Measurements from ENCODE around the gene MAFG.

Gene MAFG

DNA sequence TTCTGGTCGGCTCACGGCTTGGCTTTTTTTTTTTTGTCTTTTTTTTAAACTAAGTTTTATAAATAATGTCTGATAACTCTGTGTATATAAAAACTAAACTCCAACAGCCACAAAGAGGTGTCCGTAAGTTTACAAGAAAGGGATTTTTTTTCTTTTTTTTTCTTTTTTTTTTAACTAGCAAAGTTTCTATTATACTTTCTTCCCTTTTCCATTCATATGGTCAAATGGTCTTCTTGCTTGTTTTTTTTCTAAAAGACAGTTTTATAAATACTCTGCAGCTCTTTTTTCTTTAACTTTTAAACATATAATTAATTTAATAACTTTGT is 6.0 kb downstream of the MAFG start:
- H3K27ac ChIP-seq: no peak overlapping the region
- TF ChIP-seq, protein P1, sequence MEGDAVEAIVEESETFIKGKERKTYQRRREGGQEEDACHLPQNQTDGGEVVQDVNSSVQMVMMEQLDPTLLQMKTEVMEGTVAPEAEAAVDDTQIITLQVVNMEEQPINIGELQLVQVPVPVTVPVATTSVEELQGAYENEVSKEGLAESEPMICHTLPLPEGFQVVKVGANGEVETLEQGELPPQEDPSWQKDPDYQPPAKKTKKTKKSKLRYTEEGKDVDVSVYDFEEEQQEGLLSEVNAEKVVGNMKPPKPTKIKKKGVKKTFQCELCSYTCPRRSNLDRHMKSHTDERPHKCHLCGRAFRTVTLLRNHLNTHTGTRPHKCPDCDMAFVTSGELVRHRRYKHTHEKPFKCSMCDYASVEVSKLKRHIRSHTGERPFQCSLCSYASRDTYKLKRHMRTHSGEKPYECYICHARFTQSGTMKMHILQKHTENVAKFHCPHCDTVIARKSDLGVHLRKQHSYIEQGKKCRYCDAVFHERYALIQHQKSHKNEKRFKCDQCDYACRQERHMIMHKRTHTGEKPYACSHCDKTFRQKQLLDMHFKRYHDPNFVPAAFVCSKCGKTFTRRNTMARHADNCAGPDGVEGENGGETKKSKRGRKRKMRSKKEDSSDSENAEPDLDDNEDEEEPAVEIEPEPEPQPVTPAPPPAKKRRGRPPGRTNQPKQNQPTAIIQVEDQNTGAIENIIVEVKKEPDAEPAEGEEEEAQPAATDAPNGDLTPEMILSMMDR (IDR thresholded peaks at IDR 0.05): no peak
- TF ChIP-seq ZFX (IDR thresholded peaks at IDR 0.05; ENCODE audit: borderline replicate concordance): no peak

DNA sequence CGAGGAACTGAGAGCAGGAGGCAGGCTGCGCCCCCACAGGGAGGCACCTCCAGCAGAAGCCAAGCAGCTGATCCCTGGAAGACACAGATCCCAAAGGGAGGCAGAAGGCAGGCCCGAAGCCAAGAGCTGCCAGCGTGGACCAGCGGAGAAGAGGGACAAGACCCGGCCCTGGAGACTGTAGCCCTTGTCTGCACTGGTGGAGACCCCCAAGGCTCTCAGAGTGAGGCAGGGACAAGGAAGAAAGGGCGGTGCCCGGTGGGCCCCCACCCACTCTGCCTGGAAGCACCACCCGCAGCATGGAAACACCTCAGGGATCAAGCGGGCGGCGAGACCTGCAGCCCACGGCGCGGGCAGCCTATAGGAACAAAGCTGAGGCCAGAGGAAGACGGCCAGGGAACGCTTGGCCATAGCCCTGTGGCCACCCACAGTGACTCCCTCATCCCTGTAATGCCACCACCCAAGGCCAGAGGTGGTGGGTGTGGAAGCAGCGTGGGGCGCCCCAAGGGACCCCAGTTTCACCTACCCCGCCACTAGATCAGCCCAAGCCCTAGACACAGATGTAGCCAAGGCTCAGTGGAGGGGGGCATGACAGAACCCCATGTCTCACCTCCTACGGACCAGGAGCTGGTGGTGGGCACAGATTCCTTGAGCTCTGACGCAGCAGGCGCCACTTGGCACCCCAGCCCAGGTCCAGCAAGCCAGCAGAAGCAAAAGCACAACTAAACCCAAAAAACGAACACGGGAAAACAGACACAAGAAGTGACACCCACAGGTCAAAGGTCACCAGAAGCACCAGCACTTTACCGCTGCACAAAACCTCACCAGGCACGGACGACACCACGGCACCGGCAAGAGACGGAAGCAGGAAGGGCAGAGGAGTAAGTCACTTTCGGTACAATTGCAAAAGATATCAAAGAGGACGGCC is 6.7 kb downstream of the MAFG start:
- TF ChIP-seq, protein P1 (IDR thresholded peaks at IDR 0.05): no peak
- no peak for TF ChIP-seq ZFX (IDR thresholded peaks at IDR 0.05; ENCODE audit: borderline replicate concordance)
- peak overlapping the region; percentile 74; the same call in 1 of the 2 replicates for H3K27ac ChIP-seq

DNA sequence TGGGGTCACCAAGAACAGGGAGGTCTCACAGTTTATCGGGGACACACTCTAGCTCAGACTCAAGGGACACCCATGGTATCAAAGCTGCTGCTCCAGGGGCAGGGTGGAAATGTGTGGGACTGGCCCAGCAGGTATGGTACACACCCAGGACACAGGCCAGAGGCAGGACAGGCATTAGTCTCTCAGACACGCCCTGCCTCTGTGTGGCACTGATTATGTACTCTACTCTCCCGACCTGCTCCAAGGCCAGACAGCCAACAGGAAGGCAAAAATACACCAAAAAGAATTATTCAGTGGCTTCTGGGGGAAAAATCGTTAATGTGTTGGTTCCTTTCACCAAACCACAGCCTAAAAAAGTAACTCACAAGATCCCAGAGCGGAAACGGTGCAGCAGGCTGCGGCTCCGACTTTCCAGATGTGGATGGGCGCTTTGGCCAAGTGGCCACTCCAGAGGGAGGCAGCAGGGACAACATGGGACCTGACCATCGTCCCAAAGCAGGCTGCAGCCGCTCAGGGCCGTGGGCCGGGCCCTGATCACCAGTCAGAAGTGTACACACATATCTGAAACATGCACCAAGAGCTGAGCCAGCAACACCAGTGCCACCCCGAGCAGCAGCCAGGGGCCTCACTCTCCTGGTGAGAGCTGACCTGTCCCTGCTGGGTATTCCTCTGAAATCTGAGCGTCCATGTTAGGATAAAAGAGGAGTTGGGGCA is 8.5 kb downstream of the MAFG start:
- peak overlapping the region; percentile 74 for H3K27ac ChIP-seq
- TF ChIP-seq ZFX (IDR thresholded peaks at IDR 0.05; ENCODE audit: borderline replicate concordance): no peak
- TF ChIP-seq, protein P1 (IDR thresholded peaks at IDR 0.05): no peak

DNA sequence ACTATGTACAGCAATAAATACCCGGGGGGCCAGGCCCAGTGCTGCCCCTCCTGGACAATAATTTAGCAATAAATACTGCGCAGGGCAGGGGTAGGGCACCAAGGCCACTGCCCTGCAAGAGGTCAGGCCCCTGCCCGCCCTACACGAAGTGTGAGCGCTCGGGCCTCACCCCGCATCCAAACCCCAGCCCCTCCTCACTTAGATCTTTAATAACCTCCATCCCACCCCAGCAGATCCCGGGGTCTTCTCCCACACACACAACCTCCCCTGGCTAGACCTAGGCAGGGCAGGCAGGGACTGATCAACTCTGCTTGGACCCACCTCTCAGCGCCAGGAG is 9.2 kb downstream of the MAFG start:
- H3K27ac ChIP-seq: peak overlapping the region; percentile 74

DNA sequence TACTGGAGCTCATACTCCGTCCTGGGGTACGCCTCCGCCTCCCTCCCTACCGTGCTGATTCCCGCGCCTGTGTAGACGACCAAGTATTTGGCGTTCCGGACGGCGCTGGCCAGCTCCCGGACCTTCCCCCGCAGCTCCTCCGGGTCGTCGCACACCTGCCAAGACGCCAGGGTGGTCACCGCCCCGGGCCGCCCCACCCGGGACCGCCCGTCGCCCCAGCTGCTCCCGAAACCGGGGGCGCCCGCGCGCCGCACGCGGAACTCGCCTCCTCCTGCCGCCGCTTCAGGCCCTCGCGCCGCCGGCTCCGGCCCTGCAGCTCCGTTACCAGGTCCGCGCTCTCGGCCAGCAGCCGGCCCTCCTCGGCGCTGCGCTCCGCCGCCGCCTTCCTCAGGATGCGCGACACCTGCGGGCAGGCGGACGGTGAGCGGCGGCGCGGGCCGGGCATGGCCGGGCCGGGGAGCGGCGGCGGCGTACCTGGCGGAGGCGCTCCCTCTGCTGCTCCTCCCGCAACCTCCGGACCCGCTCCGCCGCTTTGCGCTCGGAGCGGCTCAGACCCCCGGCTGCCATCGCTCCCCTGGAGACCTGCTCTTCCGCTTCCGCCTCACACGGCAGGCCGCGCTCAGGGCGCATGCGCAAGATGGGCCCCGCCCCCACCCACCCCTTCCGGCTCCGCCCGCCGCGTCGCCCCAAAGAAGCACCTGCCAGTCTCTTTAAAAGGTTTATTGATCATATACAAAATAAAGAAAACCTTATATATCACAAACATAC is 9.8 kb downstream of the MAFG start, which contains the start of gene SIRT7:
Gene SIRT7 (minus strand): TSS at position 612 of the 768 bp plus-strand sequence. CDS start 45 bp downstream, at position 567.
- no peak for TF ChIP-seq ZFX (IDR thresholded peaks at IDR 0.05; ENCODE audit: borderline replicate concordance)
- TF ChIP-seq, protein P1 (IDR thresholded peaks at IDR 0.05): peak; percentile 15
- peak within 1 kb of the TSS; percentile 74 for H3K27ac ChIP-seq

DNA sequence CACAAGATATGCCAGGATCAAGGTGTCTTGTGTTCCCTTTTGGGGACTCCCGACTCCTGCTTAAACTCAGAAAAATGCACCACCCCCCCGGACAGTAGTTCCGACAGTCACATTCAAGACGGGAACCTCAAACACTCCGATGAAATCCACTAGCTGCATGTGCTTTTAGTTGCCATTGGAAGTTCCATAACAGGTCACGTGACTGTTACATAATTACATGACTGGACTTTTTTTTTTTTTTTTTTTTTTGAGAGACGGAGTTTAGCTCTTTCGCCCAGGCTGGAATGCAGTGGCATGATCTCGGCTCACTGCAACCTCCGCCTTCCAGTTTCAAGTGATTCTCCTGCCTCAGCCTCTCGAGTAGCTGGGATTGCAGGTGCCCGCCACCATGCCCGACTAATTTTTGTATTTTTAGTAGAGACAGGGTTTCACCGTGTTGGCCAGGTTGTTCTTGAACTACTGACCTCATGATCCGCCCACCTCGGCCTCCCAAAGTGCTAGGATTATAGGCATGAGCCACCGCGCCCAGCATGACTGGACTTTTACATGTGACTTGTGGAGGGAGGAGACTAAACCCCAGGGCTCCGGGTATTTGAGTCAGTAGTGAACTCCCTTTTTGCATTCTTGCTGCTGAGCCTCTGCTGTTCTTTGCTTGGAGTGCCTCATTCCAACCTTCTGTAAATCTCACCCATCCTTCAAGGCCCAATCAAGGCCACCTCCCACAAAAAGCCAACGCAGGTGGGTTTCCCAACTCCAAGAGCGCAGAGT is 11.1 kb downstream of the MAFG start:
- peak overlapping the region; percentile 74 for H3K27ac ChIP-seq

More for the DNA sequence above, 11.1 kb downstream of the MAFG start:
- TF ChIP-seq ZFX (IDR thresholded peaks at IDR 0.05; ENCODE audit: borderline replicate concordance): no peak
- TF ChIP-seq, protein P1 (IDR thresholded peaks at IDR 0.05): no peak
